ENCODE data around the gene CARD19.

DNA sequence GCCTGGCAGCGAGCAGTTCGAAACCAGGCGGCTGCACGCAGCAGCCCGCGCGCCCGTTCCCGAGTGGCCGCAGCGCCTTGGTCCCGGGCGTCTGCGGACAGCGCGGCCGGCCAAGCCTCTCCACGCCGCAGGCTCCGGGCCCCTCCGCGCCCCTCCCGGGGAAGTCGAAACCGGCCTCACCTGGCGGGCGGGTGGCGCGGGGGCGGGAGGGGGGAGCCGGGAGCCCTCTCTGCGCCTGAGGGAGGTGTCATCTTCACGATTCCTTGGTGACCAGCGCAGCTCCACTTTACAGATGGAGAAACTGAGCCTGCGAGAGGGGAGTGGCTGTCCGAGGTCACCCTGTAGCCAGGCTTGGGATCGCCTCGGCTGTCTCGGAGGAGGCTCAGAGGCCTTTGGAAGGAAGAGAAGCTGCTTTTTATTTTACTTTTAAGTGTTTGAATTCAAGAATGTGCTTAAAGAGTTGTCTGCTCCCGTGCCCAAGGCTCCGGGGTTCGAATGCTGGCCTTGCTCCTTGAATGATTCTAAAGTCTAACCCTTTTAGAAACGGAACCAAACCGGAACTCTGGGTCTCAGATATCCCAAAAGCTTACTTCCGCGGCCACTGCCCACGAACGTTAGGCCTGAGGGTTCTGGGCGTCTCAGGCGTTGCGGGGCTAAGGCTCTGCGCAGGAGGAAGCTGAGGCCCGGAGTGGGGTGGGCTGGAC lies 36.9 kb upstream of the CARD19 start:
- TF ChIP-seq POLR2A (IDR thresholded peaks at IDR 0.05; ENCODE audit: low read depth) (no peak), POLR2AphosphoS5 (IDR thresholded peaks at IDR 0.05) (no peak), EP300 (IDR thresholded peaks at IDR 0.05) (no peak)
- TF ChIP-seq, protein P1, sequence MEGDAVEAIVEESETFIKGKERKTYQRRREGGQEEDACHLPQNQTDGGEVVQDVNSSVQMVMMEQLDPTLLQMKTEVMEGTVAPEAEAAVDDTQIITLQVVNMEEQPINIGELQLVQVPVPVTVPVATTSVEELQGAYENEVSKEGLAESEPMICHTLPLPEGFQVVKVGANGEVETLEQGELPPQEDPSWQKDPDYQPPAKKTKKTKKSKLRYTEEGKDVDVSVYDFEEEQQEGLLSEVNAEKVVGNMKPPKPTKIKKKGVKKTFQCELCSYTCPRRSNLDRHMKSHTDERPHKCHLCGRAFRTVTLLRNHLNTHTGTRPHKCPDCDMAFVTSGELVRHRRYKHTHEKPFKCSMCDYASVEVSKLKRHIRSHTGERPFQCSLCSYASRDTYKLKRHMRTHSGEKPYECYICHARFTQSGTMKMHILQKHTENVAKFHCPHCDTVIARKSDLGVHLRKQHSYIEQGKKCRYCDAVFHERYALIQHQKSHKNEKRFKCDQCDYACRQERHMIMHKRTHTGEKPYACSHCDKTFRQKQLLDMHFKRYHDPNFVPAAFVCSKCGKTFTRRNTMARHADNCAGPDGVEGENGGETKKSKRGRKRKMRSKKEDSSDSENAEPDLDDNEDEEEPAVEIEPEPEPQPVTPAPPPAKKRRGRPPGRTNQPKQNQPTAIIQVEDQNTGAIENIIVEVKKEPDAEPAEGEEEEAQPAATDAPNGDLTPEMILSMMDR (IDR thresholded peaks at IDR 0.05), result no peak

All from esophagus muscularis mucosa (tissue), 4 donors.